AG04449 (cell line): ENCODE data around the gene MVK.

Experiments used
- CTCF ChIA-PET: fragments of 350-600 bp; formaldehyde crosslinking; extraction: SDS; loops from one replicate; lab custom pipeline; 2021; ENCODE audit warnings: antibody characterized with exemption; lab: Yijun Ruan, JAX
- POLR2A ChIA-PET: fragments of 400-600, 350-600 bp; formaldehyde crosslinking; extraction: SDS; loops from one replicate; lab custom pipeline; 2020; ENCODE audit warnings: antibody characterized with exemption, inconsistent platforms; lab: Yijun Ruan, JAX
- DNase-seq: peaks from one replicate; pipeline ENCODE4 v3.0.0-alpha.2; 2010; ENCODE audit warnings: low read depth, low spot score
- H3K4me3 ChIP-seq: 2 replicates; pipeline ENCODE4 v1.5.1; 2011; ENCODE audit warnings: low read depth, mild to moderate bottlenecking, control low read depth, low read length
- CTCF ChIP-seq: IDR thresholded peaks from one replicate; pipeline ENCODE4 v1.5.1; 2011; ENCODE audit warnings: mild to moderate bottlenecking, moderate library complexity, low read length, control low read depth, inconsistent platforms; ENCODE audit not compliant: insufficient read depth; ENCODE audit errors: missing control alignments

Gene MVK

GRCh38 chr12:109586385-109587296 lies 13.0 kb downstream of the MVK start:
- POLR2A ChIA-PET: no interaction called here
- CTCF ChIA-PET: interaction anchor here (0.8 to 6.6 kb wide), 4 partner anchors 8 to 188 kb away, joined by 3 to 83 read pairs (median 7); no protein-coding TSS in a partner anchor
- no peak for TF ChIP-seq CTCF
- no peak for DNase-seq
- no peak overlapping the region for H3K4me3 ChIP-seq

- H3K4me3 ChIP-seq: no peak overlapping the region
- DNase-seq: no peak
- ChIA-PET POLR2A (no interaction called here), CTCF (interaction anchor here (6.6 kb wide), 1 partner anchor 10 kb away, joined by 83 read pairs; no protein-coding TSS in a partner anchor)
- TF ChIP-seq CTCF: no peak
These were observed 14.3 kb downstream of the MVK start for GRCh38 chr12:109587921-109588320.

GRCh38 chr12:109588461-109589239 lies 15.1 kb downstream of the MVK start:
- CTCF ChIA-PET: interaction anchor here (6.6 kb wide), 1 partner anchor 10 kb away, joined by 83 read pairs; no protein-coding TSS in a partner anchor
- no peak for TF ChIP-seq CTCF
- no peak overlapping the region for H3K4me3 ChIP-seq
- POLR2A ChIA-PET: no interaction called here
- no peak for DNase-seq

GRCh38 chr12:109589240-109589590 lies 15.6 kb downstream of the MVK start:
- ChIA-PET POLR2A (no interaction called here), CTCF (interaction anchor here (1.3 to 6.6 kb wide), 2 partner anchors 9 to 187 kb away, joined by 3 to 83 read pairs; no protein-coding TSS in a partner anchor)
- no peak overlapping the region for H3K4me3 ChIP-seq
- TF ChIP-seq CTCF: no peak
- DNase-seq: no peak

GRCh38 chr12:109589691-109590245 lies 16.2 kb downstream of the MVK start:
- ChIA-PET CTCF (interaction anchor here (1.3 to 6.6 kb wide), 2 partner anchors 8 to 186 kb away, joined by 3 to 83 read pairs; no protein-coding TSS in a partner anchor), POLR2A (no interaction called here)
- TF ChIP-seq CTCF: no peak
- H3K4me3 ChIP-seq: no peak overlapping the region
- DNase-seq: no peak

GRCh38 chr12:109590566-109590965 lies 17.0 kb downstream of the MVK start:
- no peak overlapping the region for H3K4me3 ChIP-seq
- CTCF ChIA-PET: interaction anchor here (1.3 to 6.6 kb wide), 2 partner anchors 8 to 186 kb away, joined by 3 to 83 read pairs; no protein-coding TSS in a partner anchor
- TF ChIP-seq CTCF: no peak
- no peak for DNase-seq
- POLR2A ChIA-PET: no interaction called here
